HEK293 (cell line): ENCODE measurements around the gene UGT1A7.

Experiments used
- CTCF ChIA-PET: fragments of 350-600 bp; formaldehyde crosslinking; extraction: SDS; loops from one replicate; lab custom pipeline; 2021; ENCODE audit warnings: antibody characterized with exemption; lab: Yijun Ruan, JAX
- POLR2A ChIA-PET: fragments of 300-600 bp; formaldehyde crosslinking; extraction: SDS; loops from one replicate; lab custom pipeline; 2020; ENCODE audit warnings: antibody characterized with exemption, inconsistent platforms; lab: Yijun Ruan, JAX
- H3K27ac ChIP-seq: fragments of 200-500 bp; sonication (Bioruptor generic); 2 replicates; pipeline ENCODE4 v1.5.1; 2014; ENCODE audit warnings: low read depth, low read length, control low read depth, inconsistent platforms; ENCODE audit errors: extremely low read depth
- H3K36me3 ChIP-seq, 2 experiments: fragments of 200-500 bp in 1 of 2; sonication (Bioruptor generic) in 1 of 2; 1 replicate in 1 of 2; 2 replicates in 1 of 2; pipeline ENCODE4 v1.5.1; 2014 to 2017; ENCODE audit warnings: inconsistent platforms in 2 of 2, low read length in 2 of 2; ENCODE audit not compliant: control insufficient read depth in 2 of 2, insufficient read depth in 1 of 2
- H3K4me1 ChIP-seq: fragments of 200-500 bp; sonication (Bioruptor generic); 2 replicates; pipeline ENCODE4 v1.5.1; 2014; ENCODE audit warnings: mild to moderate bottlenecking, low read length, inconsistent platforms; ENCODE audit not compliant: control insufficient read depth, insufficient read depth
- H3K4me3 ChIP-seq: 2 replicates; pipeline ENCODE4 v1.5.1; 2011; ENCODE audit warnings: low read depth, mild to moderate bottlenecking, control low read depth, low read length, moderate library complexity
- H3K9me3 ChIP-seq: fragments of 200-500 bp; sonication (Bioruptor generic); 2 replicates; pipeline ENCODE4 v1.5.1; 2014; ENCODE audit warnings: low read depth, low read length, inconsistent platforms; ENCODE audit not compliant: control insufficient read depth, insufficient read depth
- INSM2 ChIP-seq: fragments of 450-650 bp; formaldehyde crosslinking; IDR thresholded peaks from 2 replicates; pipeline ENCODE4 v1.5.1; 2016; ENCODE audit warnings: missing biosample characterization, missing genetic modification characterization
- KLF9 ChIP-seq: fragments of 450-650 bp; formaldehyde crosslinking; IDR thresholded peaks from 2 replicates; pipeline ENCODE4 v1.5.1; 2016; ENCODE audit warnings: missing biosample characterization, missing genetic modification characterization, low read depth
- PRDM1 ChIP-seq: fragments of 450-650 bp; formaldehyde crosslinking; IDR thresholded peaks from 2 replicates; pipeline ENCODE4; 2016; ENCODE audit warnings: missing biosample characterization, missing genetic modification characterization
- PRDM2 ChIP-seq: fragments of 450-650 bp; formaldehyde crosslinking; IDR thresholded peaks from 2 replicates; pipeline ENCODE4 v1.5.1; 2016; ENCODE audit warnings: missing biosample characterization, missing genetic modification characterization, borderline replicate concordance
- ZBTB26 ChIP-seq: fragments of 450-650 bp; formaldehyde crosslinking; optimal IDR thresholded peaks from 2 replicates; pipeline ENCODE3; 2016; ENCODE audit warnings: missing biosample characterization, mild to moderate bottlenecking, missing genetic modification characterization
- ZNF140 ChIP-seq: fragments of 450-650 bp; formaldehyde crosslinking; IDR thresholded peaks from 2 replicates; pipeline ENCODE4 v1.5.1; 2016; ENCODE audit warnings: missing biosample characterization, missing genetic modification characterization
- ZNF221 ChIP-seq: fragments of 450-650 bp; formaldehyde crosslinking; IDR thresholded peaks from 2 replicates; pipeline ENCODE4 v1.5.1; 2017; ENCODE audit warnings: missing biosample characterization, missing genetic modification characterization, borderline replicate concordance
- ZNF23 ChIP-seq: fragments of 450-650 bp; formaldehyde crosslinking; IDR thresholded peaks from 2 replicates; pipeline ENCODE4 v1.5.1; 2016; ENCODE audit warnings: missing biosample characterization, missing genetic modification characterization, borderline replicate concordance
- ZNF335 ChIP-seq: fragments of 450-650 bp; formaldehyde crosslinking; conservative IDR thresholded peaks from 2 replicates; pipeline ENCODE4 v1.5.1; 2016; ENCODE audit warnings: missing biosample characterization, missing genetic modification characterization
- ZNF354C ChIP-seq: fragments of 450-650 bp; formaldehyde crosslinking; IDR thresholded peaks from 2 replicates; pipeline ENCODE4 v1.5.1; 2016; ENCODE audit warnings: missing biosample characterization, missing genetic modification characterization, low read depth, borderline replicate concordance
- ZNF510 ChIP-seq: fragments of 450-650 bp; formaldehyde crosslinking; IDR thresholded peaks from 2 replicates; pipeline ENCODE4 v1.5.1; 2018; ENCODE audit warnings: mild to moderate bottlenecking, missing genetic modification characterization, missing biosample characterization; ENCODE audit not compliant: insufficient replicate concordance
- ZNF513 ChIP-seq: fragments of 450-650 bp; IDR thresholded peaks from 2 replicates; pipeline ENCODE4 v1.5.1; 2018; ENCODE audit warnings: missing biosample characterization, missing genetic modification characterization
- ZNF514 ChIP-seq: fragments of 450-650 bp; formaldehyde crosslinking; IDR thresholded peaks from 2 replicates; pipeline ENCODE4 v1.5.1; 2016; ENCODE audit warnings: missing biosample characterization, missing genetic modification characterization
- ZNF529 ChIP-seq: fragments of 450-650 bp; formaldehyde crosslinking; IDR thresholded peaks from 2 replicates; pipeline ENCODE4 v1.5.1; 2017; ENCODE audit warnings: missing genetic modification characterization, missing biosample characterization; ENCODE audit not compliant: insufficient replicate concordance
- ZNF561 ChIP-seq: fragments of 450-650 bp; IDR thresholded peaks from 2 replicates; pipeline ENCODE4 v1.5.1; 2018; ENCODE audit warnings: missing biosample characterization, missing genetic modification characterization, borderline replicate concordance
- ZNF585B ChIP-seq: fragments of 450-650 bp; formaldehyde crosslinking; IDR thresholded peaks from 2 replicates; pipeline ENCODE4 v1.5.1; 2016; ENCODE audit warnings: missing biosample characterization, missing genetic modification characterization
- TF ChIP-seq, protein P1 (sequence below): fragments of 450-650 bp; formaldehyde crosslinking; IDR thresholded peaks from 2 replicates; pipeline ENCODE4 v1.5.1; 2016; ENCODE audit warnings: missing biosample characterization, missing genetic modification characterization
- TF ChIP-seq, protein P2 (sequence below): fragments of 450-650 bp; formaldehyde crosslinking; IDR thresholded peaks from 2 replicates; pipeline ENCODE4 v1.5.1; 2016; ENCODE audit warnings: missing biosample characterization, missing genetic modification characterization, borderline replicate concordance

UGT1A7 gene

DNA sequence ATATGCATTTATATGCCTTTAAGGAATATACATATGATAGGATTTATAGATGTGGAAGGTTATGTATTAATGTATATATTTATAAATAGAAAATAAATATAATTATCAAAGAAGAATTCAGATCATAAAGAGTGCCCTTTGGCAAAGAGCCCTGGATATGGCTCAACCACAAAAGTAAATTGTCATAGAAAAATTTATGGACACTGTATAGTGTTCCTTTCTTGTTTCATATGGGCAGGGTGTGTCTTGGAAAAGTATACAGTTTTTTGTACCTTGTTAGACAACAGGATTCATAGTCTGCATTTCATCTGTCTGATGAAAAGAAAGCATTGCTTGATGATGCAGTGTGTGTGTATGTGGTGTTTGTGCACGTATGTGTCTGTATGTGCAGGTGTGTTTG is 2.9 kb downstream of the UGT1A7 start:
- TF ChIP-seq PRDM1 (tag by site-specific recombination) = no peak
- ChIA-PET POLR2A (no interaction called here), CTCF (no interaction called here)
- H3K4me3 ChIP-seq = no peak overlapping the region
- H3K9me3 ChIP-seq = no peaks in the 10 kb centered on the region
- no peak overlapping the region for H3K27ac ChIP-seq
- no peaks in the 10 kb centered on the region for H3K4me1 ChIP-seq
- H3K36me3 ChIP-seq = no peaks in the 10 kb centered on the region

DNA sequence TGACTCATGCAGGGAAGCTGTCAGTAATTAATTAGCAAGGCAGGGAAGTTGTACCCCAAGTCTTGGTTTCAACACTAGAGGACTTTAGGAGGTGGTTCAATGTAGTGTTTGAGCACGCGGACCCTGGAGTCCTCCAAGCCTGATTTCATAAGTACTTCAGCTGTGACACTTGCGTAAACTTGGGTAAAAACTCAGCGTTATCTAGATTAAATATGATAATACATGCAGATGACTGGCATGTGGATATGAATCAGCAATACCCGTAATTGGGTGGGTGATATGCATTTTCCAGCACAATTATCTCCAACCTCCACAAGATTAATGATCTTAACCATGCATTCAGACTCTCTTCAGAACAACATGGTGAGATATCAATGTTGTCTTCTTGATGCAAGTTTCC is 5.2 kb downstream of the UGT1A7 start:
- POLR2A ChIA-PET = no interaction called here
- H3K27ac ChIP-seq = no peak overlapping the region
- CTCF ChIA-PET = no interaction called here
- H3K4me3 ChIP-seq = no peak overlapping the region
- H3K4me1 ChIP-seq = no peaks in the 10 kb centered on the region
- no peaks in the 10 kb centered on the region for H3K9me3 ChIP-seq
- H3K36me3 ChIP-seq = no peaks in the 10 kb centered on the region
- TF ChIP-seq ZNF221 (tag by site-specific recombination) (no peak), ZNF23 (tag by site-specific recombination) (no peak), ZNF510 (no peak), ZNF513 (tag by site-specific recombination) (no peak), ZNF561 (tag by site-specific recombination) (no peak), PRDM2 (tag by site-specific recombination) (no peak), ZBTB26 (tag by site-specific recombination) (no peak), ZNF140 (tag by site-specific recombination) (no peak), ZNF354C (tag by site-specific recombination) (no peak), ZNF514 (tag by site-specific recombination) (no peak), ZNF529 (tag by site-specific recombination) (no peak), ZNF335 (tag by site-specific recombination) (no peak), KLF9 (no peak), INSM2 (tag by site-specific recombination) (no peak), ZNF585B (no peak)
- TF ChIP-seq, protein P1, sequence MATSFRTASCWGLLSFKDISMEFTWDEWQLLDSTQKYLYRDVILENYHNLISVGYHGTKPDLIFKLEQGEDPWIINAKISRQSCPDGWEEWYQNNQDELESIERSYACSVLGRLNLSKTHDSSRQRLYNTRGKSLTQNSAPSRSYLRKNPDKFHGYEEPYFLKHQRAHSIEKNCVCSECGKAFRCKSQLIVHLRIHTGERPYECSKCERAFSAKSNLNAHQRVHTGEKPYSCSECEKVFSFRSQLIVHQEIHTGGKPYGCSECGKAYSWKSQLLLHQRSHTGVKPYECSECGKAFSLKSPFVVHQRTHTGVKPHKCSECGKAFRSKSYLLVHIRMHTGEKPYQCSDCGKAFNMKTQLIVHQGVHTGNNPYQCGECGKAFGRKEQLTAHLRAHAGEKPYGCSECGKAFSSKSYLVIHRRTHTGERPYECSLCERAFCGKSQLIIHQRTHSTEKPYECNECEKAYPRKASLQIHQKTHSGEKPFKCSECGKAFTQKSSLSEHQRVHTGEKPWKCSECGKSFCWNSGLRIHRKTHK (tag by site-specific recombination) = no peak
- TF ChIP-seq, protein P2, sequence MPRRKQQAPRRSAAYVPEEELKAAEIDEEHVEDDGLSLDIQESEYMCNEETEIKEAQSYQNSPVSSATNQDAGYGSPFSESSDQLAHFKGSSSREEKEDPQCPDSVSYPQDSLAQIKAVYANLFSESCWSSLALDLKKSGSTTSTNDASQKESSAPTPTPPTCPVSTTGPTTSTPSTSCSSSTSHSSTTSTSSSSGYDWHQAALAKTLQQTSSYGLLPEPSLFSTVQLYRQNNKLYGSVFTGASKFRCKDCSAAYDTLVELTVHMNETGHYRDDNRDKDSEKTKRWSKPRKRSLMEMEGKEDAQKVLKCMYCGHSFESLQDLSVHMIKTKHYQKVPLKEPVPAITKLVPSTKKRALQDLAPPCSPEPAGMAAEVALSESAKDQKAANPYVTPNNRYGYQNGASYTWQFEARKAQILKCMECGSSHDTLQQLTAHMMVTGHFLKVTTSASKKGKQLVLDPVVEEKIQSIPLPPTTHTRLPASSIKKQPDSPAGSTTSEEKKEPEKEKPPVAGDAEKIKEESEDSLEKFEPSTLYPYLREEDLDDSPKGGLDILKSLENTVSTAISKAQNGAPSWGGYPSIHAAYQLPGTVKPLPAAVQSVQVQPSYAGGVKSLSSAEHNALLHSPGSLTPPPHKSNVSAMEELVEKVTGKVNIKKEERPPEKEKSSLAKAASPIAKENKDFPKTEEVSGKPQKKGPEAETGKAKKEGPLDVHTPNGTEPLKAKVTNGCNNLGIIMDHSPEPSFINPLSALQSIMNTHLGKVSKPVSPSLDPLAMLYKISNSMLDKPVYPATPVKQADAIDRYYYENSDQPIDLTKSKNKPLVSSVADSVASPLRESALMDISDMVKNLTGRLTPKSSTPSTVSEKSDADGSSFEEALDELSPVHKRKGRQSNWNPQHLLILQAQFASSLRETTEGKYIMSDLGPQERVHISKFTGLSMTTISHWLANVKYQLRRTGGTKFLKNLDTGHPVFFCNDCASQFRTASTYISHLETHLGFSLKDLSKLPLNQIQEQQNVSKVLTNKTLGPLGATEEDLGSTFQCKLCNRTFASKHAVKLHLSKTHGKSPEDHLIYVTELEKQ = no peak
